Measurements from ENCODE around the gene MARCHF2. TPM values are rescaled to one million over a fixed set of nuclear protein-coding genes. Genes with fewer than 3 reads are reported as not detected.

Gene MARCHF2
- total RNA-seq, 6 donors from 2014 or later, result 72.2 to 266 (median 111) TPM

- H3K9me3 ChIP-seq, result no peaks in the 10 kb centered on the region
- peaks cover 0 to 14% (median 14%) of the 10 kb centered on the region in 4 donors for H3K36me3 ChIP-seq
- 97% methylated on average over 7 to 14 of the region's 14 CpGs for WGBS, 2 donors
- H3K27ac ChIP-seq, result peak overlapping the region; percentile 53 to 100 (median 100)
- no peak for ATAC-seq (ENCODE audit: low FRiP score in 2 of 2)
- H3K4me3 ChIP-seq, result no peak overlapping the region
- H3K27me3 ChIP-seq, result no peaks in the 10 kb centered on the region
- DNase-seq, result peak in 1 of 2 donors; percentile 48
- H3K4me1 ChIP-seq, result peaks cover 65 to 75% (median 68%) of the 10 kb centered on the region in 4 donors
- no peak for TF ChIP-seq POLR2A (IDR thresholded peaks at IDR 0.05)
- no peak for TF ChIP-seq CTCF (IDR thresholded peaks at IDR 0.05)
- no peak for TF ChIP-seq POLR2AphosphoS5 (IDR thresholded peaks at IDR 0.05)
- TF ChIP-seq EP300 (IDR thresholded peaks at IDR 0.05), result no peak
Observed at GRCh38 chr19:8395621-8396082, 17.5 kb upstream of the MARCHF2 start.

DNA sequence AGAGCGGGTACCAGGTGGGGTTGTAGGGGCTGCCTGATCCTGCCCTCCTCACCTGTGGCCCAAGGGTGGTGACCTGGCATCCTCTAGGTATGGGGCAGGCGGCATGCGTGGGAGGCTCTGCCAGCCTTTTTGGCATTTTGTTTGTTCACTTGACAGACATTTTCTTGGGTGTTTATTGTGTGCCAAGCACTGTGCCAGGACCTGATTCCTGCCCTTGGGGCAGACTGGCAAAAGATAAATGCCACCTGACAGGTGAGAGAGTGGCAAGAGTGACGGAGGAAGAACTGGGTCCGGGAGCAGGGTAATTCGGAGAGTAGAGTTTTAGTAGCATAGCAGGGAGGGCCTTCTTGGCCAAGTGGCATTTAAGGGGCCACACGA lies 16.9 kb upstream of the MARCHF2 start:
- no peak overlapping the region for H3K4me3 ChIP-seq
- WGBS, 2 donors, result 94 to 97% methylated on average over 7 of the region's 7 CpGs
- ATAC-seq (ENCODE audit: low FRiP score in 2 of 2) (no peak), DNase-seq (no peak)
- H3K36me3 ChIP-seq, result peaks cover 0 to 17% (median 14%) of the 10 kb centered on the region in 4 donors
- H3K27ac ChIP-seq, result peak overlapping the region in 1 of 4 donors; percentile 24
- no peaks in the 10 kb centered on the region for H3K27me3 ChIP-seq
- H3K4me1 ChIP-seq, result peaks cover 60 to 70% (median 64%) of the 10 kb centered on the region in 4 donors
- TF ChIP-seq EP300 (IDR thresholded peaks at IDR 0.05), result no peak
- TF ChIP-seq POLR2A (IDR thresholded peaks at IDR 0.05), result no peak
- no peak for TF ChIP-seq POLR2AphosphoS5 (IDR thresholded peaks at IDR 0.05)
- no peak for TF ChIP-seq CTCF (IDR thresholded peaks at IDR 0.05)
- H3K9me3 ChIP-seq, result no peaks in the 10 kb centered on the region

- peak; percentile 54 to 67 (median 61) for TF ChIP-seq CTCF (IDR thresholded peaks at IDR 0.05)
- TF ChIP-seq POLR2A (IDR thresholded peaks at IDR 0.05), result no peak
- no peak for TF ChIP-seq EP300 (IDR thresholded peaks at IDR 0.05)
- Histone ChIP-seq H3K27ac (peak overlapping the region in 3 of 4 donors; percentile 10 to 42 (median 24)), H3K27me3 (no peaks in the 10 kb centered on the region), H3K4me3 (no peak overlapping the region), H3K36me3 (peaks cover under 1 to 19% (median 18%) of the 10 kb centered on the region in 4 donors), H3K9me3 (no peaks in the 10 kb centered on the region), H3K4me1 (peaks cover 55 to 65% (median 59%) of the 10 kb centered on the region in 4 donors)
- peak; percentile 47 to 74 for ATAC-seq (ENCODE audit: low FRiP score in 2 of 2)
- DNase-seq, result peak; percentile 52 to 88
- WGBS, 2 donors, result 63 to 69% methylated on average over 11 to 16 of the region's 22 CpGs
Observed at GRCh38 chr19:8396563-8397203, 16.4 kb upstream of the MARCHF2 start.

DNA sequence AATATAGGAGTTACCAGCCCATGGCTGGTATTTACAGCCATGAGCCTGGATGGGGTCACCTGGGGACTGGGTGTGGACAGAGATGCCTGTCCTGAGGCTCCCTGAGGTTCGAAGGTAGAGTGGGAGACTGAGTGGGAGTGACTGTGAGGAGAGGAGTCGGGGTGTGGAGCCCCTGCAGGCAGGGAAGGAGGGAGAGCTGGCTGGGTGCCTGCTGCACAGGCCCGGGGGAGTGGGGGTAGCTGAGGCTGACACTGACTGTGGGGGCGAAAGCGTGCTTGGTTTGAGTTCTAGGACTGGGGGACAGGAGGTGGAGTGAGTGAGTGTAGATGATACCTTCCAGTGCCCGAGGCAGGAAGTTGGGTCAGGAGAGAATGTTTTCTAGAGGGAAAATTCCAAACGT lies 15.8 kb upstream of the MARCHF2 start:
- no peak for TF ChIP-seq POLR2A (IDR thresholded peaks at IDR 0.05)
- no peak for TF ChIP-seq POLR2AphosphoS5 (IDR thresholded peaks at IDR 0.05)
- TF ChIP-seq CTCF (IDR thresholded peaks at IDR 0.05), result no peak
- no peak for TF ChIP-seq EP300 (IDR thresholded peaks at IDR 0.05)
- Histone ChIP-seq H3K27ac (peak overlapping the region in 2 of 4 donors; percentile 39 to 42), H3K4me3 (no peak overlapping the region), H3K4me1 (peaks cover 49 to 59% (median 53%) of the 10 kb centered on the region in 4 donors), H3K9me3 (no peaks in the 10 kb centered on the region), H3K36me3 (peaks cover 6 to 25% (median 24%) of the 10 kb centered on the region in 4 donors), H3K27me3 (no peaks in the 10 kb centered on the region)
- 60 to 64% methylated on average over 7 of the region's 7 CpGs for WGBS, 2 donors
- ATAC-seq (ENCODE audit: low FRiP score in 2 of 2) (peak in 1 of 2 donors; percentile 13), DNase-seq (peak in 1 of 2 donors; percentile 50)
